Measurements from ENCODE around the gene MRPL28.
"Not testable (repeated sequence)": the region's sequence is repeated elsewhere in the genome, so short reads cannot be mapped to it uniquely, and the experiment has no call there.

MRPL28 gene

DNA sequence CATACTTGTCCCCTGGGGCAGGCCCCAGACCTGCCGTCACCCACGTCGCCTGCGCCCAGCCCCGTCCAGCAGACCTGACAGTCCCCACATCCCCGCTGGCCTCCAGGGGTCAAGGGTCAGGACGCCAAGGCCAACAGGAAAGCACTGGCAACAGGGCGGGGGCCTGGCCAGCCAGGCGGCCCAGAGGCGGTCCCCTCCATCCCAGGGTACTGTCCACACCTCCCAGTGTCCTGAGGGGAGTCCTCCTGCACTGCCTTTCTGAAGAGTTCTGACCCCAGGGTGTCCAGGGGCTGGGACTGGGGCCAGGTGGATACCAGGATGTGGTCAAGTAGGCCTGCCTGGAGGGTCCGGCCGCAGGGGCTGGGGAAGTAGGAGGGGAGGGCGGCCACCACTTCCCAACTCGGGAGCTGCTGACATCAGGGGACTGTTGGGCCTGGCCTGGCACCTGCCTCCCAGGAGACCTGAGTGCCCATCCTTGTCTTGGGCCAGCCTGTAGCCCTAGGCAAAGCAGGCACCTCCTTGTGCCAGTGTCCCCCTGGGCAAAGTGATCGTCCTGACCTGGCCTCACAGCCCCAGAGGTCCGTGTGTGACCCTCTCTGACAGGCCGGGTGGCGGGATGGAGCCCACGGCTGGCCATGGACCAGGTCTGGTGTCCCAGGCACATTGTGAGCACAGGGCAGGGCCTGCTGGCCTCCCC, 11.1 kb downstream of the MRPL28 start:
- DNase-seq = no peak

DNA sequence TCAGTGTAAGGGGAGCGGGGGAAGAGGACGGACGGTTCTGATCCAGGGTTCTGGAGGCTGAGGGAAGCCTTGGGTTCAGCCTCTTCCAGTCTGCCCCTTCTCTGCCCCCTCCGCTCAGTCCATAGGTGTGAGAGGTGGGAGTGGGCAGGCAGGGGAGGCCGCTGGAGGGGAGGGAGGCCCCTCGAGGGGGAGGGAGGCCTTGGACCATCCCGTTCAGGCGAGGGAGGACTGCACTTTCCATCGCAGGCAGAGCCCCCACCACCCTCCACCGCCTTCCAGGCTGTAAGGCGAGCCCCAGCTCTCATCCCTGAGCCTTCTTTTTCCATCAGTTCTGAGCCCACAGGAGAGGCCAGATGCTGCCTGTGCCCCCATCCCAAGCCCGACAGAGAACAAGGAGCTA, 13.6 kb downstream of the MRPL28 start:
- no peak for DNase-seq

DNA sequence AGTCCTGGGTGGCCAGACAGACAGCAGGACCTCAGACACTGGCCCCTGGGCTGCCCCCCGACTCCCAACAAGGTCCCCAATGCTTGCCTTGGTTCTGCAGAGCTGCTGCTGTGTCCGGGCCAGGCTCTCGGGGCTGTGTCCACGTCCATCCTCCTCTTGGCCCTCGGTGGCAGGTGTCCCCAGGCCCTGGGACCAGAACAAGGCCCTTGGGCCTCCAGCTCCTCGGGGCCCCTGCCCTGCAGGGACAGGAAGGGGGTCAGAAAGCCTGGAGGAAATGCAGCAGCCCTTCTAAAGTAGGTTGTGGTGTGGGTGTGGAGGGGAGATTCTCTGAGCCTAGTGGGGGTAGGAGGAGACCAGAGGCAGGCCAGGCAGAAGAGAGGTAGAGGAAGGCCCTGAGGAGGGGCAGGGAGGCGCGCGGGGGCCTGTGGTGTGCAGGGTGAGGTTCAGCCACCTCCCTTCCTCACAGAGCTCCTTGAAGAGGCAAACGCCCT, 15.3 kb downstream of the MRPL28 start:
- no peak for DNase-seq

DNA sequence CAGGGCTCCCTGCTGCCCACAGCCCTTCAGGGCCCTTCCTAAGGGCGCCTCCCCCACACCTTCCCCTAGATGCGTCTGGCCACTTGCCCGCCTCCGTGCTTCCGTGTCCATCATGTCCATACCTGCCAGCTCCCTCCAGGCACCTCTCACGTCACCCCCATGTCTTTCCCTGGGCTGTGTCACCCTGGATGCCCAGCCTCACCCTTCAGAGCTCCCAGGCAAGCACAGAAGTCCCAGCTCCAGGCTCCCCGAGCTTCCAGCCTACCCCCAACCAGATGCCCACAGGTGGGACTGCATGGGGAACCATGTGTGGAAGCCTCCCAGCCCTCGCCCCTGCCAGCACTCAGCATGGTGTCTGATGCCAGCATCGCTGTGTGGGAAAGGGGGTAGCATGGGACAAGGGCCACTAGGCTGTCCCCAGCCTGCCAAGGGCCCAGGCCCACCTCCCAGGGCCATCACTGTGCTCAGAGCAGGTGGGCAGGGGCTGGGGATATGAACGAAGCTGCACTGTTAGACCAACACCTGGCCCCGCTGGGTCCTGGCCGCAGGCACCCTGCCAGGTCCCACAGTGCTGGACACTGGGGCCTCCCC, 16.0 kb downstream of the MRPL28 start:
- no peak for DNase-seq

DNA sequence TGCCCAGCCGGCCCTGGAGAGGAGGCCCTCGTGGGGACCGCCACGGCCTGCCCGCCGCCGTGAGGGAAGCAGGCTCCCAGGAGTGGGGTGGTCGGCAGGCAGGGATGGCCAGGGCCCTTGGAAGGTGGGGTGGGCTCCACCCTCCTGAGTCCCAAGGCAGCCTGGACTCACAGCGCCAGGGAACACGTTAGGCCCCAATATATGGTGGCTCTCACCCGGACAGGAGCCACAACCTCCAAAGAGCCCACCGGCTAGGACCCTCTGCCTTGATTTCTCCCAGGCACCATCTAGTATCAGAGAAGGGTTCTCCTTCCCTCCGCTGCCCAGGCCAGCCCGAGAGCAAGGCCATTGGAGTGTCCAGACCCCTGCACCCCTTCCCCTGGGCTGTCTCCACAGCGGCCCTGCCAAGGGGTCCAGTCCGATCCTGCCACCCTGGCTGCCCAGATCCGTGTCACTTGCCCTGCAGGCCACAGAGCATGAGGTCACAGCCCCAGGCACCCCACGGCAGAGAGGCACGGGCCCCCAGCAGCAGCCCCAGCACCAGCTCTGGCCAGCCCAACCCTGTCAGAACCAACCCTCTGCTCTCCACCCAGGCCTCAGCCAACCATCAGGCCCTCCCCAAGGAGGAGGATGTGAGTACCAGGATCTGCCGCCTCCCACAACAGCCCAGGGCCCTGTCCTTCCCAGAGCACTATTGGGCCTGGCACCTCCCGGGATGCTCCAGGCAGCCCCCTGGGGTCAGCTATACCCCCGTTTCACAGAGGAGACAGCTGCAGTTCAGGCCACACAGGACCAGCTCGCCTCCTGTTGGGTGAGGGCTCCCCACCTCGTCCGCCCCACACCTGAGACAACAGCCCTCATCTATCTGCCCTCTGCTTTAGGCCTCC, 16.7 kb downstream of the MRPL28 start:
- no peak for DNase-seq

DNA sequence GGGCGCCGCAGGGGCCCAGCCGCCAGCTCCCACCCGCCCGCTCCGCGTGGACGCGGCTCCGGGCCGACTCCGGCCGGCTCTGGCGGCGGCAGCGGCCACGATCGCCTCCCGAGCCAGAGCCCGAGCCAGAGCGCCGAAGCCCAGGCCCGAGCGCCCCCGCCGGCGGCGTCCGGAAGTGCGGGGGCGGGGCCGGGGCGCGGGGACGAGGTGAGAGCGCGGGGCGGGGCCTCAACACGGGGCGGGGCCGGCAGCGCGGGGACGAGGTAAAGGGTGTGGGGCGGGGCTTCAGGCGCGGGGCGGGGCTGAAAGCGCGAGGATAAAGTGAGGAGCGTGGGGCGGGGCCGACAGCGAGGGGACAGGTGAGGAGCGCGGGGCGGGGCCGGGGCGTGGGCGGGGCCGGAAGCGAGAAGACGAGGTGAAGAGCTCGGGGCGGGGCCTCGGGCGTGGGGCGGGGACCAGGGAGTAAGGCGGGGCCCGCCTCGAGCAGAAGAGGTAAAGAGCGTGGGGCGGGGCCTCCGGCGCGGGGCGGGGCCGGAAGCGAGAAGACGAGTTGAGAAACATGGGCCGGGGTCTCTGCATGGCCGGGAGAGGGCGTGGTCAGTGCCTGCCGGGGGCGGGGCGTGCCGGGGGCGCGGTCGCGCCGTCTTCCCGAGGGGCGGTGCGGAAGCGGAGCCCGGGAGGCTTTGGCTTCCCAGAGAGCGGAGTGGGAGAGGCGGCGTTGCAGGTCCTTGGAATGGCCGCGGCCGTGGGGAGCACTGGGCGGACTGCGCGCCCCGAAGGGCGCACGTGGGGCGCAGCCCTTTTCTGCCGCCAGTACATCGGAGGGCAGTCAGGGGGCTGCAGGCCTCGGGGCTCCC, 17.6 kb downstream of the MRPL28 start, which contains the start of gene AXIN1:
TSS of gene AXIN1 (minus strand) at position 177 of the 857 bp plus-strand sequence. CDS start 5,698 bp downstream, outside the sequence.
- peak; percentile 92 for DNase-seq

DNA sequence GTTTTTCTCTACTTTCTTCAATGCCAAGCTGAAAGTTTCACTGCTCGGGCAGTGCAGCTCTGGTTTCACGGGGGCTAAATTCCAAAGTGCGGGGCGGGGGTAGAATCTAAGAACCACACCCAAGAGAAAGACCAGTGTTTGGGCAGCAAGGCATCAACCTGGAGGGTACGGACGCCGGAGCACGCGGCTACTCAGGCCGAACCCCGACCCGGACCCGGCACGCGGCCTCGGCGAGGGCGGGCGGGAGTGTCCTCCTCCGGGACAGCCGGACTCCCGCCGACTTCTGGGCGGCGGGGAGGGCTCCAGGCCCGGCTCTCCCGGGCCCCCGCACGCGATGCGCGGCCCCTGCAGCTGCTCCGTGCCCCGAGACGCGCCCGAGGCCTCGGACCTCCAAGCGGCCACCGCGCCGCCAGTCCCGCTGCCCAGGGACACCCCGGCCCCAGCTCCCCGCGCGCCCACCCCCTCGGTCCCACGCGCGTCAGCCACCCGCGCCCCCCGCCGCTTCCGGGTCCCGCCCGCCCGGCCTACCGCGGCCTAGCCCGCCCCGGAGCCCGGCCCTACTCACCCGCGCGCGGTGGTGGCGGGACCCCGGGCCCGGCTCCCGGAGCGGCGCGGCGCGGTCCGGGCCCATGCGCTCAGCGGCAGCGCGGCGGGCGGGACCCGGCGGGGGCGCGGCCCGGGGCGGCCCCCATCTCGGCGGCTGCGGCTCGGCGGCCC, 18.4 kb downstream of the MRPL28 start:
- no peak for DNase-seq

DNA sequence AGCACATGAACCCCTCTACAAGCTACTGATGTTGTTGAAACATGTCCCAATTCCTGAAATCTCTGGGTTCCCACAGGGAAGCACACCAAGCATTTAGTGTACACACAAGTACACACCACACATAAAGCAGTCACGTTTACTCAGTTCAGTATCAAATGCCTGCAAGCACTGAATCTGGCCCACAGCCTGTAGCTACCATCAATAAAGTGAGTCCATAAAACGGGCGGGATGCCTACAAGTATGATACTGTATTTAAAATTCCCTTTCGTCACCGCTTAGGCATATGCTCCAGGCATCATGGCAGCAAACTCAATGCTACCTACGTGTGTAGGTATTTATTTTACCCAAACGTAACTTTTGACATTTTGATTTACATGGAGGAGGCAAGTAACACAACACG, 20.1 kb downstream of the MRPL28 start:
- no peak for DNase-seq

DNA sequence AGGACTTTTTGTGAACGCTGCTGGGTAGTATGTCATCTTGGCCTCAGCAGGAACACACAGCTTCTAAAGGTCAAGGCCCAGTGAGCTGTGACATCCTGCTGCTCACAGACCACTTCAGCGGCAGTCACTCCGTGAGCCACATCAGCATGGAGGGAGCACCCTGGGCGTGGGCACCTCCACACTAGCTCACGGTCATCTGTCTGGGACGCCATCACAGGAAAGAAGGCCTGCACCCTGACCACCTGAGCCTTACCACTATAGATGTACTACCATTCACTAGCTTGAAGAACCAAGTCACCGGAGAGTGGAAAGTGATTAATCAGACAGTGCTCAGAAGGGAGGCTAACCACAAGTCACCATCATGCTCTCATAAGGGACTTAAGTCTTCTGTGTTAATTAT, 21.1 kb downstream of the MRPL28 start:
- no peak for DNase-seq

DNA sequence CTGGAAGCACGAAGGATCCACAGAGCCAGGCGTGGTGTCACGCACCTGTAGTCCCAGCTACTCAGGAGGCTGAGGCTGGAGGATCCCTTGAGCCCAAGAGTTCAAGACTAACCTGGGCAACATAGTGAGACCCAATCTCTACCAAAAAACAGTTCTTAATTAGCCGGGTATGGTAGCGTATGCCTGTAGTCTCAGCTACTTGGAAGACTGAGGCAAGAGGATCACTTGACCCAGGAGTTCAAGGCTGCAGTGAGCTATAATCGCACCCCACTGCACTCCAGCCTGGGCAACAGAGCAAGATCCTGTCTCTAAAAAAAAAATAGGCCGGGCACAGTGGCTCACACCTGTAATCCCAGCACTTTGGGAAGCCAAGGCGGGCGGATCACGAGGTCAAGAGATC, 21.8 kb downstream of the MRPL28 start:
- not testable (repeated sequence) for DNase-seq

DNA sequence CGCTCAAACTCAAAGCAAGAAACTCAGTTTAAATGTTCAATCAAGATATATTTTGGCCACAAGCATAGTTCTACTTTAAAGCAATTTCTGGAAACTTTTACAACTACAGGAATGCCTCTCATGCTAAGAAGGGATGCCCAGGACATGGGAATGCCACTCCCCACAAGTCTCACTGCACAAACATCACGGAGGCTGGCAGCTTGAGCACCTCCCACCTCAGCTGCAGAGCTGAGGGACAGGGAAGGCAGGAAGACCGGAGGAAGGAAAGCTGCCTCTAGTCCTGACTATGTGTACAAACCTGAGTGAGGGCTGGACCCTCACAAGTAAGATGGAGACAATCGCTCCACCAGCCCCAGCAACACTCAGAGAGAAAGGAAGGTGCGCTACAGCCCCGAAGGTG, 23.1 kb downstream of the MRPL28 start:
- DNase-seq = no peak

DNA sequence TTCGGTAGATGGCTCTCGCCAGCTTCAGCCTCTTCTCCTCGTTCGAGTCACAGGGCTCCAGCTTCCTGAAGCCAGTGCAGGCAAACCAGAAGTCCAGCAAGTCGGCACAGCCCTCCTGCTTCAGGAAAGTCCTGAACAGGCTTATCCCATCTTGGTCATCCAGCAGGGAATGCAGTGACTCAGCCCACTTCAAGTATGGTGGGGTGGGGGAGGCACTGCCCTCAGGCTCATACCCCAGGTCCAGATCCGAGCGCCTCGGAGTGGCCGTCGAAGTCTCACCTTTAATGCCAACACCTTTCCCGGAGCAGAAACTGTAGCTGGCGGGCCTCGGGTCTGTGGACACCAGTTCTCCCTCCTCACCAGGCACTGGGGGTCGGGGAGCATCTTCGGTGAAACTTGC, 23.8 kb downstream of the MRPL28 start:
- DNase-seq = no peak

DNA sequence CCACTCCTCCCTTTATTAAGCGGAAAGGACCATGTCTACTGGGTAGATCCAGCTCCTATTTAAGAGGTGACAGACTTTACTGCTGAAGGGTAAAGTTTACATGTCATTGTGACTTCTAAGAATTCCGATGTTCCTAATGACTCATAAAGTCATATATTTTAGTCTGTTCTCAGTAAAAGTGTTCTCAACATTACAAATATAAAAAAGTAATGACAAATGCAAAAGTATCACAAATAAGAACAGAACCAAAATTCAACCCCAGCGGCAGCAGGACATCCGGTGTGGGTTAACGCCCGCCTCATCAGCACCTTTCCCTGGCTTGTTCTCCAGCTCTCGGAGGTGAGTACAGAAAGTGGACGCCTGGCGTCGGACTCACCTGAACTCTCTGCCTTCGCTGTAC, 24.6 kb downstream of the MRPL28 start:
- DNase-seq = no peak

DNA sequence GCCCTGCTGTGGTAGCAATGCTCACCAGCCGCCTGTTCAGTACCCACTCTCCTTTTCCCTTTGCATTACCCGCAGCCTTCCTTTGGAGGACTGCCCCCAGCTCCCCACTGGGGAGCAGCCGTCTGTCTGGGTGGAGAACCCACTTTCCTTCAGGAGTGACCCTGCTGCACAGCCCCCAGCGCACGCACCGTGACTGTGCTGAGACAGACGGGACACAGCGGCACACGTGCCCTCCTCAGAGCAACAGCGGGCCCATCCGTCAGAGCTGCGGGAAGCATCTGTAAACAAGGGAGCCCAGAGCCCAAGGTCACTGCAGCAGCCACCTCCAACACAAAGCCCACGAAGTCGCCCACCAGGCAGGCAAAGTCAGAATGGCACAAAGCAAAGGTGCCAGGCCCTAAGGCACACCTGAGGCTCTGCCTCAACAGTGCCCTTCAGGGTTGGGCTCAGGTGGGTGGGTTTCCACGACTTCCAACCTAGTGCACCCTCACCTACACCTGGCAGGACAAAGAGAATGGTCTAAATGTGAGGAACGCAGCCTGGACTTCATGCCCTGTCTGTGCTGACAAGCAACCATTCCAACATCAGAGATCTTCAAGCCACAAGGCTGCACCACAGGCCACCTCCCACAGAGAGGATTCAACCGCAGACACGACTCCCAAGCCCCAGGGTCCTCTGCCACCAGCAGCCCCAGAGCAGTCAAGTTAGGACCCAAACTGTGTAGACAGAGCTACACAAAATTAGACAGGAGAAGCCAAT, 27.7 kb downstream of the MRPL28 start:
- no peak for DNase-seq

DNA sequence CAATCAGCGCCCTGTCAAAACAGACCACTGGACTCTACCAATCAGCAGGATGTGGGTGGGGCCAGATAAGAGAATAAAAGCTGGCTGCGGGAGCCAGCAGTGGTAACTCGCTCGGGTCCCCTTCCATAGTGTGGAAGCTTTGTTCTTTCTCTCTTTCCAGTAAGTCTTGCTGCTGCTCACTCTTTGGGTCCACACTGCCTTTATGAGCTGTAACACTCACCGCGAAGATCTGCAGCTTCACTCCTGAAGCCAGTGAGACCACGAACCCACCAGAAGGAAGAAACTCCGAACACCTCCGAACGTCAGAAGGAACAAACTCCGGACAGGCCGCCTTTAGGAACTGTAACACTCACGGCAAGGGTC, 28.4 kb downstream of the MRPL28 start:
- DNase-seq = not testable (repeated sequence)

DNA sequence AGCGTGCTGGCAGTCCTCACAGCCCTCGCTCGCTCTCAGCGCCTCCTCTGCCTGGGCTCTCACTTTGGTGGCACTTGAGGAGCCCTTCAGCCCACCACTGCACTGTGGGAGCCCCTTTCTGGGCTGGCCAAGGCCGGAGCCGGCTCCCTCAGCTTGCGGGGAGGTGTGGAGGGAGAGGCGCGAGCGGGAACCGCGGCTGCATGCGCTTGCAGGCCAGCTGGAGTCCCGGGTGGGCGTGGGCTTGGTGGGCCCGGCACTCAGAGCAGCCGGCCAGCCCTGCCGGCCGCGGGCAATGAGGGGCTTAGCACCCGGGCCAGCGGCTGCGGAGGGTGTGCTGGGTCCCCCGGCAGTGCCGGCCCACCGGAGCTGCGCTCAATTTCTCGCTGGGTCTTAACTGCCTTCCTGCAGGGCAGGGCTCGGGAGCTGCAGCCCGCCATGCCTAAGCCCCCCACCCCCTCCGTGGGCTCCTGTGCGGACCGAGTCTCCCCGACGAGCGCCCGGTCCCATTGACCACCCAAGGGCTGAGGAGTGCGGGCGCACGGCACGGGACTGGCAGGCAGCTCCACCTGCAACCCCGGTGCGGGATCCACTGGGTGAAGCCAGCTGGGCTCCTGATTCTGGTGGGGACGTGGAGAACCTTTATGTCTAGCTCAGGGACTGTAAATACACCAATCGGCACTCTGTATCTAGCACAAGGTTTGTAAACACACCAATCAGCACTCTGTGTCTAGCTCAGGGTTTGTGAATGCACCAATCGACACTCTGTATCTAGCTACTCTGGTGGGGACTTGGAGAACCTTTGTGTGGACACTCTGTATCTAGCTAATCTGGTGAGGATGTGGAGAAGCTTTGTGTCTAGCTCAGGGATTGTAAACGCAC, 29.0 kb downstream of the MRPL28 start:
- DNase-seq = not testable (repeated sequence)

DNA sequence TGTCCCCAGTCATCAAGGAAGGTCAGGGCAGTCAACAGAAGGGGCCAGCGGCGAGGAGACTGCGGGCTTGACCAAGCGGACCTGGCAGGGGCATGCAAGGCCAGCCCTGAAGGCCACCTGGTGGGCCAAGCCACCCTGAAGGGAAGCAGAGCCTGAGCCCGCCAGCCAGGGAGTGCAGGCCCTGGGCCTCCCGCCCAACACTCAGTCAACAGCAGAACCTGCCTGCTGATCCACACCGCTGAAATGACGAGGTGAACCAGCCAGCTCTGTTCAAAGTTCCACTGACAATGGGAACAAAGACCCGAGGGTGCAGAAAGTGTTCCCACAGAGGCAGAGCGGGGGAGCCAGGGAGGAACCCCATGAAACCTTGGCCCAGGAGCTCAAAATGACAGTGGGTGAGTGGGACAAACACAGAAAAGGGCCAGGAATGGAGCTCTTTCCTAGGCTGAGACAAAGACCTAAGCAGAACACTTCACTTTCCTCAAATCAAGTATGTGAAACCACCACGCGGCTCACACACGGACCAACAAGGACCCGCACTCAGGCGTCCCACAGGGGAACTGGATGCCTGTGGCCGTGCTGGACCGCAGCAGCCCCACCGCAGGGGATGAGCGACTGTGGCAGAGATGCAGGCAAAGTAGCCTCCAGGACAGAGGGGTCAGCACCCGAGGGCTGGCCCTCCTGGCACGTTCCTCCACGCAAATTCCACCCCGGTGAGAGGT, 29.8 kb downstream of the MRPL28 start:
- DNase-seq = no peak

DNA sequence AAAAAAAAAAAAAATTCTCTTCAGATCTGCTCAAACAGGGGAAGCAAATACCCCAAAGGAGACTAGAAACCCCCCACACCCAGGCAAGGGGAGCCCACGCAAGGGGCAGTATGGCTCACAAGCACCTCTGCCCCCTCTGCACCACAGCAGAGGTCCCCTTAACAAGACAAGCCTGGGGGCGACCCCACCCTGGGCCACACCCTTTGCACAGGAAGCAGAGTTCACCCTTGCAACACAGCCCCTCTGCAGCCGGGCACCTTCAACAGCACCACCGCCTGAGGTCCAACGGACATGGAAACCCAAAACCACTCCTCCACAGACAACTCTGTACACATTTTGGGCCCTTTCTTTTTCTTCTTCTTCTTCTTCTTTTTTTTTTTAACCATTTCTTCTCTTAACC, 30.7 kb downstream of the MRPL28 start:
- DNase-seq = no peak

DNA sequence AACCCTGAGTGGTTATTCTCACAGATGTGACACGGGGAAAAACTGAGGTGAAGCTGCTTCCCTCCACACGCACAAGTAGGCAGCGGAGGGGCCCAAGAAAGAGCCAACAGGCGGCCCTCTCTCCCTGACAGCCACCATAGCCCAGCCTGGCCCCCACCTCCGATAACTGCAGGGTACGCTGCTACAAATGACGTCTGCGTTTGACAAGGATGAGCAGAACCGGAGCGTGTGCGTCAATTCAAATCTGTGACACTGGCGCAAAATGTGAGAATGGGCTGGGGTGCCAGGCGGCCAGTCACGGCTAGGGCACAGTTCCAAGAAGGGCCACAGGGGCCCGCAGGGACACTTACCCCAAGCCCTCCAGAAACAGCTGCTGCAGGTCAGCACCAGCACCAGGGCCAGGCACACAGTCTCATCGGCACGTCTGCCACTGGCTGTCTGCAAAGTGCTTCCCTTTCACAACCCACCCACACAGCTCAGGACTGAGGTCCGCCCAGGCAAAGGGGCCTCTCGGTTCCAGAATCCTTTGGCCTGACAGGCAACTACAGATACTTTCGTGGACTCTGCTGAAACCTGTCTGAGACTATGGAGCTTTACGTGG, 32.3 kb downstream of the MRPL28 start:
- DNase-seq = no peak

Data from fibroblast of skin of abdomen (primary cell).